Measurements from ENCODE around the gene OR2T33.

Gene OR2T33

GRCh38 chr1:248229360-248229908, 48.3 kb downstream of the OR2T33 start:
- peaks cover 70% of the 10 kb centered on the region for H3K27me3 ChIP-seq (ENCODE audit: insufficient read depth, low read depth, severe bottlenecking)
- H3K36me3 ChIP-seq: no peaks in the 10 kb centered on the region
- TF ChIP-seq, protein P1, sequence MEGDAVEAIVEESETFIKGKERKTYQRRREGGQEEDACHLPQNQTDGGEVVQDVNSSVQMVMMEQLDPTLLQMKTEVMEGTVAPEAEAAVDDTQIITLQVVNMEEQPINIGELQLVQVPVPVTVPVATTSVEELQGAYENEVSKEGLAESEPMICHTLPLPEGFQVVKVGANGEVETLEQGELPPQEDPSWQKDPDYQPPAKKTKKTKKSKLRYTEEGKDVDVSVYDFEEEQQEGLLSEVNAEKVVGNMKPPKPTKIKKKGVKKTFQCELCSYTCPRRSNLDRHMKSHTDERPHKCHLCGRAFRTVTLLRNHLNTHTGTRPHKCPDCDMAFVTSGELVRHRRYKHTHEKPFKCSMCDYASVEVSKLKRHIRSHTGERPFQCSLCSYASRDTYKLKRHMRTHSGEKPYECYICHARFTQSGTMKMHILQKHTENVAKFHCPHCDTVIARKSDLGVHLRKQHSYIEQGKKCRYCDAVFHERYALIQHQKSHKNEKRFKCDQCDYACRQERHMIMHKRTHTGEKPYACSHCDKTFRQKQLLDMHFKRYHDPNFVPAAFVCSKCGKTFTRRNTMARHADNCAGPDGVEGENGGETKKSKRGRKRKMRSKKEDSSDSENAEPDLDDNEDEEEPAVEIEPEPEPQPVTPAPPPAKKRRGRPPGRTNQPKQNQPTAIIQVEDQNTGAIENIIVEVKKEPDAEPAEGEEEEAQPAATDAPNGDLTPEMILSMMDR (IDR thresholded peaks at IDR 0.05; ENCODE audit: low read depth, low read length): no peak
- no peaks in the 10 kb centered on the region for H3K9me3 ChIP-seq (ENCODE audit: severe bottlenecking)
- no peak overlapping the region for H3K27ac ChIP-seq
- DNase-seq: no peak
- H3K4me3 ChIP-seq (ENCODE audit: low read depth, low read length): no peak overlapping the region

DNA sequence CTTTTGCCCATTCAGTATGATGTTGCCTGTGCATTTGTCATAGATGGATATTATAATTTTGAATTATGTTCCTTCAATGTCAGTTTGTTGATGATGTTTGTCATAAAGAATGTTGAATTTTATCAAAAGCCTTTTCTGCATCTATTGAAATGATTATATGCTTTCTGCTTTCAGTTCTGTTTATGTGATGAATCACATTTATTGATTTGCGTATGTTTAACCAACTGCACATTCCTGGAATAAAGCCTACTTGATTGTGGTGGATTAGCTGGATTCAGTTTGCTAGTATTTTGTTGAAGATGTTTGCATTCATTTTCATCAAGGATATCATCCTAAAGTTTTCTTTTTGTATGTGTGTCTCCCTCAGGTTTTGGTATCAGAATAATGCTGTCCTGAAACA, 52.2 kb downstream of the OR2T33 start:
- peaks cover 54% of the 10 kb centered on the region for H3K27me3 ChIP-seq (ENCODE audit: insufficient read depth, low read depth, severe bottlenecking)
- no peaks in the 10 kb centered on the region for H3K9me3 ChIP-seq (ENCODE audit: severe bottlenecking)
- no peak overlapping the region for H3K4me3 ChIP-seq (ENCODE audit: low read depth, low read length)
- TF ChIP-seq, protein P1 (IDR thresholded peaks at IDR 0.05; ENCODE audit: low read depth, low read length): no peak
- H3K27ac ChIP-seq: no peak overlapping the region
- no peaks in the 10 kb centered on the region for H3K36me3 ChIP-seq
- DNase-seq: no peak
